HepG2 (cell line): ENCODE measurements around the gene NEURL1. TPM values are rescaled to one million over a fixed set of nuclear protein-coding genes. Genes with fewer than 3 reads are reported as not detected.

ENCODE experiments used
- ATAC-seq: fragments of 200-7000 bp; cut with Tn5 transposase; 3 replicates; pipeline ENCODE4 v1.9.1; 2020; ENCODE audit warnings: mild to moderate bottlenecking, moderate library complexity
- BruUV-seq: library from RNA; stranded (reverse); fragments of 400-500 nt; replicated peaks from 2 replicates; lab custom pipeline; 2021; lab: Mats Ljungman, UMichigan
- CTCF ChIA-PET: fragments of 300-600 bp; formaldehyde crosslinking; extraction: SDS; loops from one replicate; lab custom pipeline; 2021; ENCODE audit warnings: low total read pairs, inconsistent platforms, low intra/inter-chr PET ratio; lab: Yijun Ruan, JAX
- POLR2A ChIA-PET: fragments of 350-600 bp; sonication (Branson Sonifier 250); formaldehyde crosslinking; loops from one replicate; lab custom pipeline; 2020; ENCODE audit warnings: antibody characterized with exemption, inconsistent platforms; lab: Yijun Ruan, JAX
- DNase-seq: peaks from one replicate; pipeline ENCODE4 v3.0.0-alpha.2; 2015; ENCODE audit warnings: low spot score
- FAIRE-seq: peaks from 3 replicates; lab custom pipeline; 2011; peaks lifted over from hg19 to GRCh38; lab: Jason Lieb, UNC
- H2AFZ ChIP-seq: one replicate; pipeline ENCODE4 v1.6.1; 2011; ENCODE audit warnings: low read length, inconsistent platforms
- H3K27ac ChIP-seq: fragments of 300-600 bp; 3 replicates; pipeline ENCODE4 v1.8.0; 2011; ENCODE audit warnings: mixed run types, mild to moderate bottlenecking, mixed read lengths, low read length, inconsistent platforms; ENCODE audit not compliant: insufficient read depth; ENCODE audit errors: extremely low read length
- H3K27me3 ChIP-seq, 2 experiments: fragments of 200-600 bp in 1 of 2; 2 replicates in 1 of 2; 3 replicates in 1 of 2; pipeline versions ENCODE4 v1.6.0 to v1.8.0; 2011; ENCODE audit warnings: low read length in 2 of 2, mild to moderate bottlenecking in 2 of 2, moderate library complexity in 2 of 2, inconsistent platforms in 1 of 2; ENCODE audit not compliant: insufficient read depth in 2 of 2, control insufficient read depth in 1 of 2
- H3K36me3 ChIP-seq, 2 experiments: fragments of 200-600 bp in 1 of 2; replicated peaks in 1 of 2; 2 replicates in 1 of 2; 3 replicates in 1 of 2; pipeline versions ENCODE4 v1.5.1 to v1.8.0; 2011; ENCODE audit warnings: low read length in 2 of 2, inconsistent platforms in 1 of 2; ENCODE audit not compliant: insufficient read depth in 2 of 2, control insufficient read depth in 1 of 2
- H3K4me1 ChIP-seq: 2 replicates; pipeline ENCODE4 v1.5.1; 2012; ENCODE audit warnings: low read length, inconsistent platforms; ENCODE audit not compliant: insufficient read depth
- H3K4me2 ChIP-seq: 2 replicates; pipeline ENCODE4 v1.6.0; 2011; ENCODE audit warnings: low read depth, low read length, inconsistent platforms
- H3K4me3 ChIP-seq, 3 experiments: fragments of 200-600 bp in 1 of 3; sonication (generic), shearing (Covaris generic) in 1 of 3; replicated peaks in 1 of 3; 2 replicates each; pipeline ENCODE4 v1.5.1; 2011 to 2016; ENCODE audit warnings: low read length in 3 of 3, inconsistent platforms in 2 of 3, low read depth in 2 of 3, mild to moderate bottlenecking in 2 of 3, control low read depth in 1 of 3, mixed read lengths in 1 of 3; ENCODE audit not compliant: insufficient read depth in 1 of 3
- H3K79me2 ChIP-seq: one replicate; pipeline ENCODE4 v1.6.1; 2011; ENCODE audit warnings: low read length, inconsistent platforms; ENCODE audit not compliant: insufficient read depth
- H3K9ac ChIP-seq: 2 replicates; pipeline ENCODE4 v1.6.0; 2011; ENCODE audit warnings: mild to moderate bottlenecking, low read depth, low read length, inconsistent platforms; ENCODE audit not compliant: insufficient read depth
- H3K9me3 ChIP-seq: 2 replicates; pipeline ENCODE4 v1.5.1; 2012; ENCODE audit warnings: mild to moderate bottlenecking, low read length
- H4K20me1 ChIP-seq: 2 replicates; pipeline ENCODE4 v1.6.0; 2011; ENCODE audit warnings: inconsistent platforms, mild to moderate bottlenecking, low read length, moderate library complexity; ENCODE audit not compliant: insufficient read depth
- ELF4 ChIP-seq: sonication (generic); formaldehyde crosslinking; IDR thresholded peaks from 2 replicates; pipeline ENCODE4 v1.5.0; 2020; ENCODE audit warnings: missing genetic modification reagents, mild to moderate bottlenecking, moderate library complexity, borderline replicate concordance
- HES4 ChIP-seq: sonication (generic); formaldehyde crosslinking; IDR thresholded peaks from 2 replicates; pipeline ENCODE4 v1.9.0; 2021; ENCODE audit warnings: mild to moderate bottlenecking, missing genetic modification reagents, borderline replicate concordance
- HIVEP1 ChIP-seq: sonication (generic); formaldehyde crosslinking; IDR thresholded peaks from 2 replicates; pipeline ENCODE4 v1.4.0; 2020; ENCODE audit warnings: mild to moderate bottlenecking, missing genetic modification reagents
- KLF11 ChIP-seq: IDR thresholded peaks from 2 replicates; pipeline ENCODE4 v1.6.1; 2016; ENCODE audit warnings: missing compliant biosample characterization
- MAFF ChIP-seq: IDR thresholded peaks from 2 replicates; pipeline ENCODE4 v1.6.1; 2011; ENCODE audit warnings: low read depth, low read length, improper control_type of control experiment
- MAZ ChIP-seq, 2 experiments: sonication (generic) in 1 of 2; formaldehyde crosslinking in 1 of 2; IDR thresholded peaks; 2 replicates each; pipeline versions ENCODE4 v1.5.0 to v1.6.1; 2012 to 2020; ENCODE audit warnings: low read depth in 2 of 2, mild to moderate bottlenecking in 2 of 2, borderline replicate concordance in 1 of 2, improper control_type of control experiment in 1 of 2, low read length in 1 of 2, missing genetic modification reagents in 1 of 2, moderate library complexity in 1 of 2
- MYPOP ChIP-seq: sonication (generic); formaldehyde crosslinking; IDR thresholded peaks from 2 replicates; pipeline ENCODE4 v1.8.1; 2023; ENCODE audit warnings: mild to moderate bottlenecking, moderate library complexity, missing genetic modification reagents
- PHF8 ChIP-seq: sonication (generic); formaldehyde crosslinking; IDR thresholded peaks from 2 replicates; pipeline ENCODE4 v1.5.0; 2020; ENCODE audit warnings: missing genetic modification reagents
- POGK ChIP-seq: sonication (generic); formaldehyde crosslinking; conservative IDR thresholded peaks from 2 replicates; pipeline ENCODE4 v1.8.0; 2022; ENCODE audit warnings: mild to moderate bottlenecking, moderate library complexity, missing genetic modification reagents
- SNAPC5 ChIP-seq: sonication (generic); formaldehyde crosslinking; IDR thresholded peaks from 2 replicates; pipeline ENCODE4 v1.8.1; 2023; ENCODE audit warnings: mild to moderate bottlenecking, missing genetic modification reagents, borderline replicate concordance
- ZBTB33 ChIP-seq: sonication (generic); formaldehyde crosslinking; IDR thresholded peaks from 2 replicates; pipeline ENCODE4 v1.4.0; 2020; ENCODE audit warnings: missing genetic modification reagents
- ZKSCAN1 ChIP-seq: fragments of 150-350 bp; IDR thresholded peaks from 2 replicates; pipeline ENCODE4 v1.6.1; 2014; ENCODE audit warnings: low read length
- ZNF234 ChIP-seq: sonication (generic); formaldehyde crosslinking; conservative IDR thresholded peaks from 2 replicates; pipeline ENCODE4 v1.5.1; 2020; ENCODE audit warnings: mild to moderate bottlenecking, missing genetic modification reagents
- ZNF432 ChIP-seq: sonication (generic); formaldehyde crosslinking; IDR thresholded peaks from 2 replicates; pipeline ENCODE4 v1.5.0; 2020; ENCODE audit warnings: missing genetic modification reagents, mild to moderate bottlenecking, borderline replicate concordance
- WGBS: methylation state at CpG from one replicate; pipeline ENCODE4 v1.1.6; 2017; ENCODE audit warnings: low lambda C conversion rate; 5-methylcytosine and 5-hydroxymethylcytosine counted together
- in situ Hi-C: cut with HindIII; loops from 2 replicates; pipeline ENCODE4 v1.10.0; 2017; ENCODE audit warnings: low pct_unique_long_range_greater_than_20kb; ENCODE audit not compliant: extremely low pct_ligation_motif_present
- intact Hi-C: fragments of 100-400 bp; cut with micrococcal nuclease; formaldehyde crosslinking; loops from one replicate; pipeline ENCODE4 v1.10.0; 2022; ENCODE audit not compliant: unreplicated experiment
- polyA plus RNA-seq, 8 experiments: library from polyadenylated mRNA; depleted of rRNA in 3 of 8; stranded (reverse) in 7 of 8; unstranded in 1 of 8; fragments of >200 nt; fragmentation: Illumina TruSeq in 4 of 8; extraction: Trizol in 4 of 8; gene quantifications; 2 replicates each; pipeline versions ENCODE4 v1.2.1 to v1.2.3, GENCODE V29; 2011 to 2016; ENCODE audit warnings: low read depth in 4 of 8, missing spikeins in 1 of 8, mixed read lengths in 1 of 8; ENCODE audit not compliant: insufficient read depth in 1 of 8
- total RNA-seq, 5 experiments: library from RNA; depleted of rRNA; stranded (reverse); fragments of >200 nt; fragmentation: Illumina TruSeq; extraction: Trizol; gene quantifications; 2 replicates each; pipeline ENCODE4 v1.2.3, GENCODE V29; 2016; ENCODE audit warnings: low read depth in 1 of 5

NEURL1 gene
- total and polyA plus RNA-seq, 2 of the 13 experiments (the other 11 are each of a cell fraction or from before 2014, with no cell fraction given): not detected

GRCh38 chr10:103549349-103549685, 55.8 kb downstream of the NEURL1 start (continued):
- no peak for TF ChIP-seq MAZ (IDR thresholded peaks at IDR 0.05; ENCODE audit: borderline replicate concordance, low read depth, low read length)
- no peak for TF ChIP-seq MAZ (CRISPR knock-in tag; IDR thresholded peaks at IDR 0.05; ENCODE audit: low read depth)
- no peak for TF ChIP-seq HES4 (CRISPR knock-in tag)

GRCh38 chr10:103550229-103550628, 56.7 kb downstream of the NEURL1 start:
- 40% methylated on average over 1 of the region's 1 CpG for WGBS
- POLR2A ChIA-PET: no interaction called here
- H3K4me1 ChIP-seq: peaks cover 6% of the 10 kb centered on the region
- no peak overlapping the region for H3K27ac ChIP-seq
- H3K79me2 ChIP-seq: no peaks in the 10 kb centered on the region
- H2AFZ ChIP-seq: no peak overlapping the region
- no peak overlapping the region for H3K9ac ChIP-seq
- H3K9me3 ChIP-seq: no peaks in the 10 kb centered on the region
- H3K27me3 ChIP-seq: peaks cover 6 to 66% of the 10 kb centered on the region in 2 experiments; a peak in 4 of 5 replicates
- TF ChIP-seq HIVEP1 (no peak), ZBTB33 (CRISPR knock-in tag) (no peak), KLF11 (CRISPR knock-in tag) (no peak), ELF4 (no peak), POGK (no peak), MYPOP (CRISPR knock-in tag) (no peak), PHF8 (CRISPR knock-in tag) (no peak), MAFF (no peak), ZNF234 (CRISPR knock-in tag) (no peak), ZNF432 (CRISPR knock-in tag) (no peak), SNAPC5 (no peak), ZKSCAN1 (no peak)
- H3K4me3 ChIP-seq: no peak overlapping the region
- no TSS peak for BruUV-seq
- no peaks in the 10 kb centered on the region for H3K36me3 ChIP-seq
- H4K20me1 ChIP-seq: no peaks in the 10 kb centered on the region
- FAIRE-seq: no peak
- H3K4me2 ChIP-seq: no peak overlapping the region
- intact Hi-C loops (no loop called here), in situ Hi-C loops (no loop called here)
- CTCF ChIA-PET: no interaction called here
- DNase-seq: no peak
- ATAC-seq: no peak
